ENCODE data around the gene TMEM243.

- TF ChIP-seq CTCF (IDR thresholded peaks at IDR 0.05): no peak
- TF ChIP-seq POLR2A (IDR thresholded peaks at IDR 0.05): no peak
These were observed 7.0 kb upstream of the TMEM243 start for GRCh38 chr7:87226495-87226894.
